ENCODE measurements around the gene UNC5A. TPM values are rescaled to one million over a fixed set of nuclear protein-coding genes. Genes with fewer than 3 reads are reported as not detected.

The UNC5A gene
- not detected for total RNA-seq

DNA sequence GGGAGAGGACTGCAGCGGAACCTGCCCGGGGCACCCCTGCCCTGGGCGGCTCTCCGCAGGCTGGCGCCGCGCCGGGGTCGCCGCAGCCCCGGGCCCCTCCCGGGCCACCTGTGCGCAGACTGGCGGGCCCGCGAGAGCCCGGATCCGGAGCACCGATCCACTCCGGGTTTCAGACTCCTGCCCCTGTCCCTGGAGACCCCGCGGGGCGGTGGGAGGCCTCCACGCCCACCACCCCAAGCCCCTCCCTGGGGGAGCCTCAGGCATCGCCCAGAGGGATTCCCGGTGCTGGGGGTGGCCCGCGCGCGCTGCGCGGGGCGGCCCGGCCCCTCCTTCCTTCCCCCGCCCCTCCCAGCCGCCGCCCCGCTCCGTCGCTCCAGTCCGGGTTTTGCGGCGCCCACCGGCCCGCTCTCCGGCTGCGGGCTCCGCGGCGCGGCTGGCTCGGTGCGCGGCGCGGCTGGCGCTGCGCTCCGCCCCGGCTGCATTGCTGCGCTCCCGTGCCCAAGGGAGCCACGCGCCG, at the start of gene UNC5A:
TSS of gene UNC5A (plus strand) at position 479 of the 517 bp plus-strand sequence. CDS start 192 bp downstream, outside the sequence.
- H3K4me1 ChIP-seq = peaks cover 0 to 33% (median 4%) of the 10 kb centered on the region in 4 donors
- H3K4me3 ChIP-seq = peak within 1 kb of the TSS in 2 of 4 donors; percentile 26 to 46
- H3K27ac ChIP-seq = no peak within 1 kb of the TSS
- no peaks in the 10 kb centered on the region for H3K36me3 ChIP-seq
- H3K27me3 ChIP-seq = peaks cover 0 to 67% of the 10 kb centered on the region in 2 donors
- DNase-seq (ENCODE audit: low spot score in 2 of 2) = no peak
- 1 to 2% methylated on average over 14 to 34 of the region's 65 CpGs for WGBS, 2 donors
- TF ChIP-seq, protein P1, sequence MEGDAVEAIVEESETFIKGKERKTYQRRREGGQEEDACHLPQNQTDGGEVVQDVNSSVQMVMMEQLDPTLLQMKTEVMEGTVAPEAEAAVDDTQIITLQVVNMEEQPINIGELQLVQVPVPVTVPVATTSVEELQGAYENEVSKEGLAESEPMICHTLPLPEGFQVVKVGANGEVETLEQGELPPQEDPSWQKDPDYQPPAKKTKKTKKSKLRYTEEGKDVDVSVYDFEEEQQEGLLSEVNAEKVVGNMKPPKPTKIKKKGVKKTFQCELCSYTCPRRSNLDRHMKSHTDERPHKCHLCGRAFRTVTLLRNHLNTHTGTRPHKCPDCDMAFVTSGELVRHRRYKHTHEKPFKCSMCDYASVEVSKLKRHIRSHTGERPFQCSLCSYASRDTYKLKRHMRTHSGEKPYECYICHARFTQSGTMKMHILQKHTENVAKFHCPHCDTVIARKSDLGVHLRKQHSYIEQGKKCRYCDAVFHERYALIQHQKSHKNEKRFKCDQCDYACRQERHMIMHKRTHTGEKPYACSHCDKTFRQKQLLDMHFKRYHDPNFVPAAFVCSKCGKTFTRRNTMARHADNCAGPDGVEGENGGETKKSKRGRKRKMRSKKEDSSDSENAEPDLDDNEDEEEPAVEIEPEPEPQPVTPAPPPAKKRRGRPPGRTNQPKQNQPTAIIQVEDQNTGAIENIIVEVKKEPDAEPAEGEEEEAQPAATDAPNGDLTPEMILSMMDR (IDR thresholded peaks at IDR 0.05) = no peak
- TF ChIP-seq EP300 (IDR thresholded peaks at IDR 0.05) (no peak), POLR2A (IDR thresholded peaks at IDR 0.05) (no peak)
- no peaks in the 10 kb centered on the region for H3K9me3 ChIP-seq

DNA sequence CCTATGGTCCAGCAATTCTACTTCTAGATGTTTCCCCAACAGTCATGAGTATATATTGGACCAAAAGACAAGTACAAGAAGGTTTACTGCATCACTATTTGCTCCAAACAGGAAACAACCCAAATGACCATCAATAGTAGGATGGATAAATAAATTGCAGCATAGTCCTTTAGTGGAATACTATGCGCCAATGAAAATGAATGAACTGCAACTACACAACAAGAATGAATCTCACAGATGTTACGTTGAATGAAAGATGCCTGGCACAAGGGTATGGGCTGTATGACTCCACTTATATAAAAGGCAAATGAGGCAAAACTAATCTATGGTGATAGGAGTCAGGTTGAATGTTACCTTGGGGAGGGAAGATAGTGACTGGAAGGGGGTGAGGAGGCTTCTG, 48.6 kb upstream of the UNC5A start:
- Histone ChIP-seq H3K27me3 (no peaks in the 10 kb centered on the region), H3K9me3 (peaks cover 0 to 34% (median 0%) of the 10 kb centered on the region in 4 donors), H3K4me1 (no peaks in the 10 kb centered on the region), H3K27ac (no peak overlapping the region), H3K36me3 (no peaks in the 10 kb centered on the region), H3K4me3 (no peak overlapping the region)
- 92 to 93% methylated on average over 2 of the region's 2 CpGs for WGBS, 2 donors
- TF ChIP-seq EP300 (IDR thresholded peaks at IDR 0.05) (no peak), POLR2A (IDR thresholded peaks at IDR 0.05) (no peak)
- TF ChIP-seq, protein P1 (IDR thresholded peaks at IDR 0.05) = no peak
- no peak for DNase-seq (ENCODE audit: low spot score in 2 of 2)

DNA sequence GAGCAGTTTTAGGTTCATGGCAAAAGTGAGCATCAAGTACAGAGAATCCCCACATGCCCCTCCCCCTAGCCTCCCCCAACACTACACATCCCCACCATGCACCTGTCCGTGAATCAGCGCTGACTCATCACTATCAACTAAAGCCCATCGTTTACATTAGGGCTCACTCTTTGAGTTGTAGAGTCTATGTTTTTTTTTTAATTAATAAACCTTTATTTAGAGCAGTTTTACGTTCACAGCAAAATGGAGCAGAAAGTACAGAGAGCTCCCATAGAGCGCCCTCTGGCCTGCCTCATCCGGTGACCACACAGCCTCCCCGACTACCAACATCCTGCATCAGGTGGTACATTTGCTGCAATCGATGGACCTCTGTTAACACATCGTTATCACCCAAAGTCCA, 47.9 kb upstream of the UNC5A start:
- no peak for DNase-seq (ENCODE audit: low spot score in 2 of 2)
- WGBS, 2 donors = 57 to 61% methylated on average over 9 of the region's 9 CpGs
- H3K27me3 ChIP-seq = no peaks in the 10 kb centered on the region
- H3K4me1 ChIP-seq = no peaks in the 10 kb centered on the region
- peaks cover 0 to 36% (median 0%) of the 10 kb centered on the region in 4 donors for H3K9me3 ChIP-seq
- no peak for TF ChIP-seq POLR2A (IDR thresholded peaks at IDR 0.05)
- no peak for TF ChIP-seq EP300 (IDR thresholded peaks at IDR 0.05)
- TF ChIP-seq, protein P1 (IDR thresholded peaks at IDR 0.05) = no peak
- no peaks in the 10 kb centered on the region for H3K36me3 ChIP-seq
- H3K4me3 ChIP-seq = no peak overlapping the region
- no peak overlapping the region for H3K27ac ChIP-seq

DNA sequence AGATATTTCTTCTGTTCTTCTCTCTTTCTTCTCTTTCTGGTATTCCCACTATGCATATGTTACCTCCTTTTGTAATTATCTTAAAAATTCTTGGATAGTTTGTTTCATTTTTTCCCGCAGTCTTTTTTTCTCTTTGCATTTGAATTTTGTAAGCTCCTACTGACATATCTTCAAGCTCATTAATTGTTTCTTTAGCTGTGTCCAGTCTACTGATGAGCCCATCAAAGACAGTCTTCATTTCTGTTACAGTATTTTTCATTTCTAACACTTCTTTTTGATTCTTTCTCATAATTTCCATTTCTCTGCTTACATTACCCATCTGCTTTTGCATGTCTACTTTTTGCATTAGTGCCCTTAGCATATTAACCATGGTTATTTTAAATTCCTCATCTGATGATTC, 44.7 kb upstream of the UNC5A start:
- no peak overlapping the region for H3K27ac ChIP-seq
- peaks cover 0 to 32% (median 0%) of the 10 kb centered on the region in 4 donors for H3K9me3 ChIP-seq
- H3K4me1 ChIP-seq = no peaks in the 10 kb centered on the region
- H3K4me3 ChIP-seq = no peak overlapping the region
- no peak for TF ChIP-seq POLR2A (IDR thresholded peaks at IDR 0.05)
- no peak for TF ChIP-seq EP300 (IDR thresholded peaks at IDR 0.05)
- TF ChIP-seq, protein P1 (IDR thresholded peaks at IDR 0.05) = no peak
- H3K27me3 ChIP-seq = peaks cover 0 to 11% of the 10 kb centered on the region in 2 donors
- no peaks in the 10 kb centered on the region for H3K36me3 ChIP-seq
- 96 to 97% methylated on average over 1 of the region's 1 CpG for WGBS, 2 donors
- no peak for DNase-seq (ENCODE audit: low spot score in 2 of 2)

DNA sequence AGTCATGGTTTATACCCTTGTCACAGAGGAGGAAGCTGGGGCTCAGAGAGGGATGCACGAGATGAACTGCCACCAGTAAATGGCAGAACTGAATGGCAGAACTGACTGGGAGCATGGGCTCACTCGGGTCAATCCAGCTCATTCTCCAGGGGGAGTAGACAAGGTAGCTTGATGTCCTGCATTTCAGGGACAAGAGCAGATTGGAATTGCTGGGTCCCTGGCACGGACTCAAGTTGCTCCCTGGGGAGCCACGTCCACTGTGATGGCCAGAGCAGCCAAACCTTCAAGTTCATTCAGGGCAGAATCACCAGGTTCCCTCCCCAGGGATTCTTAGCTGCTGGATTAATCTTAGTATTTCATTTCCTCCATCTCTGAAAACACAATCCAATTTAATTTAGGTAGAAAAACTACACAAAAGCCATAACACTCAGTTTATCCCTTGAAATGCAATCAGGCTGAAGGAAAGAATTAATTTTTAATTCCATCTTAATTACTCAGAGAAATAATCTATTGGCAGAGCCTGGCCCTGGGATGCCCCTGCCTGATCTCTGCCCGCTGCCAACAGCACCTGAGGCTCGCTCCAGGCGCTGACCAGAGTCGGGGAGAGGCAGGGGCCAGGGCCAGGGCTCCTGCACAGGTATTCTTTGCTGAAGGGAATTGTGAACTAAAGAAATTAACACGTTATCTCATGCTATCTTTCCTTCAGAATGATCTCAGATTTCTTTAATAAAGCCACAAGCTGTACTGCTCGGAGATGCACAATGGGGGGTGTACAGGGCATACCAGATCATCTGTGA, 42.0 kb upstream of the UNC5A start:
- WGBS, 2 donors = 66 to 75% methylated on average over 10 of the region's 10 CpGs
- Histone ChIP-seq H3K4me1 (no peaks in the 10 kb centered on the region), H3K4me3 (no peak overlapping the region), H3K9me3 (peaks cover 0 to 34% (median 0%) of the 10 kb centered on the region in 4 donors), H3K27ac (no peak overlapping the region), H3K27me3 (peaks cover 0 to 11% of the 10 kb centered on the region in 2 donors), H3K36me3 (no peaks in the 10 kb centered on the region)
- no peak for DNase-seq (ENCODE audit: low spot score in 2 of 2)
- TF ChIP-seq, protein P1 (IDR thresholded peaks at IDR 0.05) = no peak
